HG03095 (cell line): ENCODE results near the gene CINP.

Source experiments
- ATAC-seq: cut with Tn5 transposase; IDR thresholded peaks from one replicate; pipeline ENCODE4 v1.9.1; 2021; ENCODE audit warnings: moderate library complexity; ENCODE audit not compliant: unreplicated experiment

The CINP gene

GRCh38 chr14:102362545-102363181 lies at the start of gene CINP, which contains the start of gene TECPR2:
TSS of gene CINP (minus strand) at chr14:102362890. CDS start at chr14:102362851, 39 bp downstream.
TSS of gene TECPR2 (plus strand) at chr14:102362941. CDS start at chr14:102376722, 13,781 bp downstream.
- peak; percentile 92 for ATAC-seq

- no peak for ATAC-seq
These were observed 46.0 kb upstream of the CINP start for GRCh38 chr14:102408724-102409123.

DNA sequence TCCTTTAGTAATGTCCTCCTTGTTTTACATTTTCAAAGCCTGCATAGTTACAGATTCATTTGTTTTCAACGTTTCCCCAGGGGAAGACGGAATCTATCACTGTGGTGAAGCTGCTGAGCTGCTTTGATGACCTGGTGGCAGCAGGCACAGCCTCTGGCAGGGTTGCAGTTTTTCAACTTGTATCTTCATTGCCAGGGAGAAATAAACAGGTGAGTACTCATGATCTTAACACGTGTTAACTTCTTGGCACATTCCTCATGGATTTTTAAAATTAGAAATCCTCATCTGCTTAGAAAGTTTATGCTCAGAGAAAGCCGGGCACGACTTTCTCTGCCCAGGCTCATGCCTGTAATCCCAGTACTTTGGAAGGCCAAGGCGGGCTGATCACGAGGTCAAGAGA lies 44.6 kb upstream of the CINP start:
- ATAC-seq = no peak

GRCh38 chr14:102403028-102403427 lies 40.3 kb upstream of the CINP start:
- ATAC-seq = no peak

DNA sequence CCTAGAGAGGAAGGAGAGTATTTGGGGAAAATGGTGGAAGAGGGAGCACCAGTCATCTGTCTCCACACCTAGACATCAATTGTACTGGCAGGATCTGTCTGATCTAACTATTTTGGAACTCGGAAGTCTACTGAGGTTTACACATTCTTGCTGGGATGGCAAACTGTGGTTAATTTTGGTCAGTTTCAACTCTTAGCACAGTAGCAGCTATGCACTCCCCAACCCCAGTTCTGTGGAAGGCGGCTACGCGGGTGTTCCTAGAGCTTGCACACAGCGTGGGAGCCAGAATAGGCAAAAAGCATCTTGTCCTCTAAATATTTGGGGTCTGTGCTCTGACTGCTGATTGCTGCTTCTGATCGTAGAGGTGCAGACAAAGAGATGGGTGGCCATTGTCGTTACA lies 33.8 kb upstream of the CINP start:
- no peak for ATAC-seq

DNA sequence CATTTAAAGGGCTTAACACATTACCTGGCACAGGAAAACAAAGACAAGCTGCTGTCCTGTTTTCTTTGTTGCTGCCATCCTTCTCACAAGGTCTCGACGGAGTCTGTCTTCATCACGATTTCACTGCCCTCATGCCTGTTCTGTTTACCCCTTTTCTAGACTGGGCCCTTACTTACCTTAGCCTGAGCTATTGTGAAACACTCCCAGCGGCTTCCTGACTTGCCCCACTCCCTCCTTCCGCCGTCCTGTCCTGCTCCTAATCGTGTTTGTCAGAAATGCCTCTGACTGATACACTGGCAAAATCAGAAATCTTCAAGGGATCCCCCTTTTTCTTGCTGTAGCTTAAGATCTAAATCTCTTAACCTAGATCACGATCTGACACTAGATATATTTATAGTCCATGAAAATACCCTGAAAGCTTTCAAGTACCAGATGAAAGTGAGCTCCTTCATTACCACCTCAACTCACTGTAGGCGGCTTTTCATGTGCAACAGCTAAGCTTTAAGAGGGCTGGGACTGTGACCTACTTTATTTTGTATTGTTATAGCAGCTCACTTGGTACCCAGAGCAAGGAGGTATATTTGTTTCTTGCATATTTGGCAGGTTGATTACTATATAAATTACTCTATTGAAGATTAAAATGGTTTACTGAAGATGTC lies 32.2 kb upstream of the CINP start:
- no peak for ATAC-seq

- ATAC-seq = no peak
These were observed 29.8 kb upstream of the CINP start for GRCh38 chr14:102392506-102392905.

- no peak for ATAC-seq
These were observed 27.6 kb upstream of the CINP start for GRCh38 chr14:102390064-102390855.

- no peak for ATAC-seq
These were observed 26.6 kb upstream of the CINP start for GRCh38 chr14:102389246-102389645.

DNA sequence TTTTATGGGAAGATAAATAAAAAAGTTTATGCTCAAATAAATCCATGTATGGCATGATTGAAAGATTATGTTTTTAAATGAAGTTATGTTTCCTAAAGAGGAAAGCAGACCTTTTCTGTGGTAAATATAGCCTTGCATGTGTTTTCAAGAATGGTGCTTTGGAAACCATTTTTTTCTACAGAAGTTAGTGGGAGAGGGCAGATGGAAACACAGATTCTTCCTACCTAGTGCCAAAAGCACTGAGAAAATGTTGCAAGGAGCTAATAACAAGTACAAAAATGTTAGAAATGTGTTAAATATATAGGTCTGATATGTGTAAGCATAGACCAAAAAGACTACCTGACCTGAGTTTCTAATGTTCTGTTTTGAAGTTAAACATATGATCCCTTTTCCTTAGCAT lies 24.4 kb upstream of the CINP start:
- no peak for ATAC-seq

- ATAC-seq = no peak
These were observed 16.1 kb upstream of the CINP start for GRCh38 chr14:102378830-102379229.

DNA sequence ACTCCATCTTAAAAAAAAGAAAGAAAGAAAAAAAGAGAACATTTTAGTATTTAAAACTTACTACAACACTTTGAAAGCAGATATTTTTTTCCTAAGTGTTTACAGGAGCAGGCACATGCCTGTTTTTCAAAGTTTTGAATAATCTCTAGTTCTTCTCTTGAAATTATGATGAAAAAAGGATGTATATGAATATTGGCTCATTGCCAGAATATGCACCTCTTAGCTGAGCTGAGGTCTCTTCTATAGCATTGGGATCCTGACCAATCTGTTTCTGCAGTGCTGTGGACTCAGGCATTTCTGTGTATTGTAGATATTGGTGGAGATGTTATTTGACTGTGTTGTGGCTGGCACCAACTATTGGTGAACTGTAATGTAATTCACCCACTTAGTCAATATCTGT lies 15.0 kb upstream of the CINP start:
- no peak for ATAC-seq

- ATAC-seq = no peak
These were observed 12.4 kb upstream of the CINP start for GRCh38 chr14:102375119-102375518.

- no peak for ATAC-seq
These were observed 11.6 kb upstream of the CINP start for GRCh38 chr14:102374264-102374663.

- no peak for ATAC-seq
These were observed 10.4 kb upstream of the CINP start for GRCh38 chr14:102373110-102373509.

- ATAC-seq = no peak
These were observed 8.7 kb upstream of the CINP start for GRCh38 chr14:102371361-102371760.

- ATAC-seq = no peak
These were observed 7.7 kb upstream of the CINP start for GRCh38 chr14:102370305-102370809.

- ATAC-seq = peak; percentile 29
These were observed 673 bp upstream of the CINP start for GRCh38 chr14:102363182-102363943.

DNA sequence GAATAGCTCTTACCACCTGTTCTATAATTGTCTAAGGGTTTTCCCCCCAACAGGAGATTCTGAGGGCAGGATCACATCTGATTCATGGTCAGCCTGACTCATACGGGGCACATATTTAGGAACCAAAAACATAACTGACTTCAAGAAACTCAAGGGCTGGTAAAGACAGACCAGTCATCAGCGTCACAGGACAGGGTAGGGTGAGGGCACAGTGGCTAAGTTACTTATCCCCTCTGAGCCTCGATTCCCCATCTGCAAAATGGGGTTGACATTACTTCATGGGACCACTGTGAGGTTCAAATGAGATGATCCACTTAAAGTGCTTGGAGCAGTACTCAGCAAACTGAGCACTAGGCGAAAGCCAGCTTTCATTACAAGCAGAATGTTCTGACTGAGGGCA lies 606 bp downstream of the CINP start:
- ATAC-seq = no peak

GRCh38 chr14:102360388-102360787 lies 2.3 kb downstream of the CINP start:
- no peak for ATAC-seq

- ATAC-seq = no peak
These were observed 3.3 kb downstream of the CINP start for GRCh38 chr14:102359341-102359740.
